ENCODE data around the gene ARMC8. TPM values are rescaled to one million over a fixed set of nuclear protein-coding genes. Genes with fewer than 3 reads are reported as not detected.

The ARMC8 gene
- total and polyA plus RNA-seq, 2 of the 8 experiments (the other 6 are each of a cell fraction or from before 2014, with no cell fraction given): 47.3 to 58.5 TPM

DNA sequence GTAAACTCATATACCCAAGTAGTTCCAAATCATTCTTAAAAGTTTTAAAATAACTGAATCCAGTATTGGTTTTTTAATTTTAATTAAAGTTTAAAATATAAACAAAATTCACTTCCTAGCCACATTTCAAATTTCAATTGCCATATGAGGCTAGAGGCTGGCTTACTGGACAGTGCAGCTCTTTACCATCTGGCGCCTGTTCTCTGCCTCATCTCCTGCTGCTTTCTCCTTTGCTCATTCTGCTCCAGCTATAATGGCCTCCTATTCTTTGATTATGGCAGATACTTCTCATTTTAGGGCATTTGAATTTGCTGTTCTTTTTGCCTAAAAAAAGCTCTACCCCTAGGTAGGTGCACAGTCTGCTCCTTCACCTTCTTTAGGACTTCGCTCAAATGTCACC, 19.1 kb downstream of the ARMC8 start:
- Histone ChIP-seq H2AK5ac (ENCODE audit: low read depth, low read length) (no peak overlapping the region), H3K4me2 (ENCODE audit: insufficient read depth in 1 of 2, low read depth in 2 of 2, low read length in 2 of 2) (no peak overlapping the region), H3K27me3 (replicated peaks in 1 of 4; ENCODE audit: control insufficient read depth in 3 of 4, extremely low read depth in 1 of 4, insufficient read depth in 3 of 4, low read length in 3 of 4) (no peaks in the 10 kb centered on the region), H3K79me1 (ENCODE audit: low read depth, low read length) (peaks cover 17% of the 10 kb centered on the region), H2BK120ac (replicated peaks; ENCODE audit: low read depth, low read length) (no peak overlapping the region), H3K9me3 (ENCODE audit: insufficient read depth in 2 of 2, low read depth in 1 of 2, low read length in 1 of 2) (no peaks in the 10 kb centered on the region; a peak in 1 of 4 replicates), H2BK12ac (ENCODE audit: low read depth, low read length) (no peak overlapping the region), H3K14ac (ENCODE audit: insufficient read length) (no peak overlapping the region), H4K91ac (replicated peaks; ENCODE audit: insufficient read length, low read length) (no peak overlapping the region), H3K27ac (ENCODE audit: low read depth, low read length) (no peak overlapping the region), H2BK15ac (ENCODE audit: low read length) (no peak overlapping the region), H4K5ac (ENCODE audit: insufficient read length, low read depth, low read length) (no peak overlapping the region), H3K23me2 (ENCODE audit: low read depth, low read length) (no peaks in the 10 kb centered on the region), H4K20me1 (replicated peaks in 1 of 2; ENCODE audit: control insufficient read depth in 1 of 2, insufficient read depth in 2 of 2, low read length in 2 of 2) (peaks cover 2 to 10% of the 10 kb centered on the region in 2 experiments), H3K4ac (replicated peaks; ENCODE audit: insufficient read length, low read depth, low read length) (no peak overlapping the region), H3K9ac (replicated peaks in 1 of 4; ENCODE audit: extremely low read depth in 1 of 4, low read depth in 3 of 4, low read length in 3 of 4) (no peak overlapping the region), H2AFZ (ENCODE audit: low read length) (no peak overlapping the region), H3K4me1 (replicated peaks in 1 of 4; ENCODE audit: control insufficient read depth in 3 of 4, insufficient read depth in 4 of 4, low read length in 3 of 4) (peaks cover 0 to 9% (median 3%) of the 10 kb centered on the region in 4 experiments; a peak in 3 of 7 replicates), H3K36me3 (ENCODE audit: control insufficient read depth in 2 of 4, insufficient read depth in 4 of 4, low read length in 3 of 4) (no peaks in the 10 kb centered on the region), H4K8ac (ENCODE audit: extremely low read depth, insufficient read depth, low read length) (no peak overlapping the region), H2BK5ac (ENCODE audit: low read depth, low read length) (no peak overlapping the region), H3K56ac (replicated peaks; ENCODE audit: insufficient read length, low read depth, low read length) (no peak overlapping the region), H3K79me2 (ENCODE audit: control insufficient read depth in 1 of 2, insufficient read depth in 2 of 2, low read length in 2 of 2) (peaks cover 3 to 95% of the 10 kb centered on the region in 2 experiments), H3K23ac (ENCODE audit: insufficient read length) (no peak overlapping the region), H3K18ac (ENCODE audit: extremely low read depth, low read length) (no peak overlapping the region), H2BK20ac (ENCODE audit: low read length) (no peak overlapping the region), H3K4me3 (ENCODE audit: extremely low read depth in 1 of 4, insufficient read depth in 2 of 4, low read depth in 3 of 4, low read length in 4 of 4) (no peak overlapping the region)
- CTCF ChIA-PET (ENCODE audit: partially characterized antibody): interaction anchor here (1.4 kb wide), 1 partner anchor 88 kb away, joined by 4 read pairs; no protein-coding TSS in a partner anchor
- 91% methylated on average over 2 of the region's 2 CpGs; no CpG with 5 or more reads in 1 of the 2 experiments for WGBS, 2 experiments (ENCODE audit: extremely low coverage in 1 of 2, insufficient coverage in 1 of 2, insufficient read length in 1 of 2, insufficient replicate concordance in 2 of 2, low coverage in 1 of 2, low lambda C conversion rate in 2 of 2, missing lambda C conversion rate in 1 of 2)
- DNase-seq (ENCODE audit: low read depth in 1 of 2, low spot score in 2 of 2) (no peak), FAIRE-seq (no peak)
- POLR2A ChIA-PET (ENCODE audit: partially characterized antibody): interaction anchor here (1.2 kb wide), 1 partner anchor 19 kb away, joined by 3 read pairs; the partner anchor contains the start of gene ARMC8
- TF ChIP-seq SAP30 (IDR thresholded peaks at IDR 0.05; ENCODE audit: insufficient read depth, insufficient replicate concordance, low read length) (no peak), SIN3A (conservative IDR thresholded peaks at IDR 0.05 in 1 of 2, IDR thresholded peaks at IDR 0.05 in 1 of 2; ENCODE audit: low read depth in 1 of 2, low read length in 2 of 2) (no peak), RNF2 (IDR thresholded peaks at IDR 0.05; ENCODE audit: borderline replicate concordance, low read depth, low read length, missing control alignments, poor library complexity, severe bottlenecking) (no peak), RAD21 (IDR thresholded peaks at IDR 0.05 in 1 of 2, conservative IDR thresholded peaks at IDR 0.05 in 1 of 2; ENCODE audit: low read depth in 2 of 2, low read length in 2 of 2) (no peak)

Data from H1 (cell line).